IPS DF 4.7 (cell line): Measurements from ENCODE around the gene ROBO1.
"Not testable (repeated sequence)": the region's sequence is repeated elsewhere in the genome, so short reads cannot be mapped to it uniquely, and the experiment has no call there.

Experiments
- DNase-seq: peaks from one replicate; pipeline ENCODE4 v3.0.0-alpha.2; 2013; ENCODE audit warnings: low spot score; ENCODE audit errors: extremely low read depth

ROBO1 gene

DNA sequence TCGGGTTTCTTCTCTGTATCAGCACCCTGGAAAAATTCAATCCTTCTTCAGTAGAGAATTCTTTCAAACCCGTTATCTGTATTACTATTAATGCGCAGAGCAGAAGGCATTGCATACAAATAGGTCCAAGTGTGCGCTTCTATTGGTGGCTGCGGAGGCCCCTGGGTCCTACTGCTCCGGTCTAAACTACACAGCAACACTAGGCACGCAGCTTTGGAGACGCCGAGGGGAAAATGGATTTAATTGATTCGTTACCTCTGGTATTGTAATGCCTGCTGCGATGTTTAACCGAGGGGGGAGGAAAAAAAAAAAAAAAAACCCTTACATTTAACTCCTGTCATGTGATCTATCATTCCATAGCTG lies at the start of gene ROBO1:
Gene ROBO1 (minus strand): TSS at position 94 of the 363 bp plus-strand sequence.
- DNase-seq: no peak

DNA sequence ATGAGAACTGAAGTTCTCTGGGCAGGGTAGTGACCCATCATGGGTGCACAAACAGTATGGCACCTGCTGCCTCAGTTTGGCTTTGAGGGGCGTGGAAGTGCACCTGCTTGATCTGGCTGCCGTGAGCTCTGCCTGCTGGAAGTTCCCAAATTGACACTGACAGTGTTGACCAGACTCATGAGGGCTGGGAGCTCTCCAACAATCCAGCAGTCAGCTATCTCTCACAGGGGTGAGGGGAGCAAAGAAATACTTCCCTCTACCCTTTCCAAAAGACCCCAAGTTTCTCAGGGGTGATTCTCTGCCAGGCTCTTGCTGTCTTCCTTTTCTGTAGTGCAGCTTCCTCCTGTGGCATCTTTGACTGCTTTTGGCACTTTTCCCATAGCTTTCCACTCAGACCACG lies 49.4 kb upstream of the ROBO1 start:
- no peak for DNase-seq

DNA sequence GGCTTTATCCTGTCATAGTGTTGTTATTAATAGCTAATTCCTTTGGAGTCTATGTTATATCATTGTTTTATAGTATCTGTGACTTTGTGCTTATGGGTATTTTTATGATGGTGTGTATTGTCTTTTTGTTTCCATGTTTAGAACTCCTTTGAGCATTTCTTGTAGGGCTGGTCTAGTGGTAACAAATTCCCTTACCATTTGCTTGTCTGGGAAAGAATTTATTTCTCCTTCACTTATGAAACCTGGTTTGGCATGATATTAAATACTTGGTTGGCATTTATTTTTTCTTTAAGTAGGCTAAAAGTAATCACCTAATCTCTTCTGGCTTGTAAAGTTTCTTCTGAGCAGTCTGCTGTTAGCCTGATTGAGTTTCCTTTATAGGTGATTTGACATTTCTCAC lies 47.7 kb upstream of the ROBO1 start:
- no peak for DNase-seq

DNA sequence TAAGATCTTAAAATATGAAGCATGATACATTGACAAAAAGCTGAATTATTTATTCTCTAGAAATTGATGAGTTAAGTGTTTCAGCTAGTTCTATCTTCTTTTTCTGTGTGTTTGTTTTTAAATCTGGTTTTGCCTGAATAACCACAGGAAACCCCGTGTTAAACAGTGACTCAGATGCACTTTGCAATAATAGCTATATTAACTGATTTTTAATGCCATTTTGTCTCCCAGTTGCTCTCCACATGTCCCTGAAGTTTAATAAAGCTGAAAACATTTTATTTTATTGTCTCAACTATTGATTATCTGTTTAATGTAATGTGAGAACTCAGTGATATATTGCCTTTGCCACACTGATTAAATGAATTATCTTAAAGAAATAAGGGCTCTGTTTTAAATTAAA lies 42.8 kb upstream of the ROBO1 start:
- no peak for DNase-seq

DNA sequence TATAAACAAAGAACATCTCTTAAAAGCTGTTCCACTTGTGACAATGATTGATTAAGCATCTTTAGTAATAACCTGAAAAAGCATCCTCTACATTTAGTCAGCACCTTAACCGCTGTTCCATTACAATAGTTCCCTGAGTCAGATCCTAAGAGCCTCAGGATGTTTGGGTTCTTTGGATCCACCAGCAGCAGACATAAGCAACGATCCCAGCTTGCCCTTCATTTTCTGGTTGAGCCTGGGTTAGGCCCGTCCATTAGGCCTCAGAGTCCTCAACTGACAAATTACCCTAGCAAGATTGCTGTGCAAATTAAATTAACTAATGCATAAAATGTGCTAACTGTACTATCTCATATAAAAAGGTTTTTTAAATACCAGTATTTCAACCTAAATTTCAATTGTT lies 42.3 kb upstream of the ROBO1 start:
- DNase-seq: no peak

DNA sequence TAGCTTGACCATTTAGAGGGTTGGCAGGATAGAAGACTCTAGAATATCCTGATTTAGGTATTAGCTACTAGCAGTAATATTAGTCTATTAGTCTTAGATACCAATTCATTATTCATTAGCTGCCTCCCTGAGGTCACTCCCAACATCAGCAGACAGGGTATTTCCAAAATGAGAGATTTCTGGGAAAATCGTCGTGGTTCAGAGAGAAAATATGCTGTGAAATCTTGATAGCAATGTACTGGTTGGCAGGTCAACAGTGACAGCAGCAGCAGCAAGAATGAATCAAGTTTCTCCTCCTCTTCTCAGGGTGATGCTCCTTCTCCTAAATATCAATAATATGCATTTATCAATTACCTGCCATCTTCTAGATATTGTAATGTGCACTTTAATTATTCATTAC lies 41.3 kb upstream of the ROBO1 start:
- DNase-seq: no peak

DNA sequence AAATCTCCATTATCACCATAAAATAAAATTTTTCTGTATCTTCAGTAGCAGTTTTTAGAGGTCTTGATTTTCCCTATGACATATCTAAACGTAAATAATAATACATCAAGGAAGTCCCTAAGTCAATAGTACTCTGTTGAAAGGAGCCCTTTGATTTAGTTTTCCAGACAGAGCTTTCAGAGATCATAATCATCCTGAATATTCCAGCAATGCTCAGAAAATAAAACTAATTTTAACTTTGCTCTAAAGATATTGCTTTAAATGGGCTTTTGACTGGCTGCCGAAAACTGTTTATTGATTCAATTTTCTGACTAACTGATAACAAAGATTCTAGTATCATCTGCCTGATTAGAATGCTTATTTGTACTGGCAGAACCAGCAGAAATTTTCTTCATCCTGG lies 40.7 kb upstream of the ROBO1 start:
- no peak for DNase-seq

DNA sequence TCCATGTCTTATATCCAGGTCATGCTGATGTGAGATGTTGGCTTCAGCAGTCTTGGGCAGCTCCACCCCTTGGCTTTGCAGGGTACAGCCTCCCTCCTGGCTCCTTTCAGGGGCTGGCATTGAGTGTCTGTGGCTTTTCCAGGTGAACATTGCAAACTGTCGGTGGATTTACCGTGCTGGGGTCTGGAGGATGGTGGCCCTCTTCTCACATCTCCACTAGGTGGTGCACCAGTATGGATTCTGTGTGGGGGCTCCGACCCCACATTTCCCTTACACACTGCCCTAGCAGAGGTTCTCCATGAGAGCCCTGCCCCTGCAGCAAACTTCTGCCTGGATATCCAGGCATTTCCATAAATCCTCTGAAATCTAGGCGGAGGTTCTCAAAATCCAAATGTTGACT lies 22.4 kb upstream of the ROBO1 start:
- DNase-seq: not testable (repeated sequence)

DNA sequence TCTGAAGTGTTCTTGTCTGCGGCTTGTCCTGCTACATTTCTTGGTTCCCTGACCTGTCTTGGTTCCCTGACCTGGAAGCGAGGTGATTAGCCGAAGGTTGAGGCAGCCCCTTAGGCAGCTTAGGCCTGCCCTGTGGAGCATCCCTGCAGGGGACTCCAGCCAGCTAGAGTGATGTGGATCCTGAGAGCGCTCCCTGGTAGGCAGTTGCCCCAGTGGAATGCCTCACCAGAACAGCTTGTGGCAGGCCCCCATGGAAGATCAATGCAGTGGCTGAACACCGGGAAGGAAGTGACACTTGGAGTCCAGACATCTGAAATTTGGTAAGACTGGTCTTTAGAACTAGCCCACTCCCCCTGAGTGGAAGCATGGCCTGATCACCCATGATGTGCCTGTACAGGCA lies 5.5 kb upstream of the ROBO1 start:
- no peak for DNase-seq

DNA sequence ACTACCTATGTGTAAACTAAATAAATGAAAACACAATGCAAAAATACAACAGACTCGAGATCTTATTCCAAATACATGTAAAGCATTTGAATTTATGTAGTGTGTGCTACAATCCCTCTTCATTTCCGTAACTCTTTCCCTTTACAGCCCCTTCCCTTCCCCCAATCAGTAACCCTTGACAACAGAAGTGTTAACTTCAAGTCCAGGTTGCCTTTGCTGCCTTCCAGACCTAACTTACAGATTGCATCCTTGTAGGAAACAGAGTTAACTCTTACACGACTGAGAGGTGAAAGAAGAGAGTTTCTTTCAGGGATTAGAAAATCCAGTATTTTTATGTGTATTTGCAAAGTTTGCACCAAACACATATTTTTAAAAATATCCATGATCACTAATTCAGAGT lies 1.4 kb upstream of the ROBO1 start:
- no peak for DNase-seq

DNA sequence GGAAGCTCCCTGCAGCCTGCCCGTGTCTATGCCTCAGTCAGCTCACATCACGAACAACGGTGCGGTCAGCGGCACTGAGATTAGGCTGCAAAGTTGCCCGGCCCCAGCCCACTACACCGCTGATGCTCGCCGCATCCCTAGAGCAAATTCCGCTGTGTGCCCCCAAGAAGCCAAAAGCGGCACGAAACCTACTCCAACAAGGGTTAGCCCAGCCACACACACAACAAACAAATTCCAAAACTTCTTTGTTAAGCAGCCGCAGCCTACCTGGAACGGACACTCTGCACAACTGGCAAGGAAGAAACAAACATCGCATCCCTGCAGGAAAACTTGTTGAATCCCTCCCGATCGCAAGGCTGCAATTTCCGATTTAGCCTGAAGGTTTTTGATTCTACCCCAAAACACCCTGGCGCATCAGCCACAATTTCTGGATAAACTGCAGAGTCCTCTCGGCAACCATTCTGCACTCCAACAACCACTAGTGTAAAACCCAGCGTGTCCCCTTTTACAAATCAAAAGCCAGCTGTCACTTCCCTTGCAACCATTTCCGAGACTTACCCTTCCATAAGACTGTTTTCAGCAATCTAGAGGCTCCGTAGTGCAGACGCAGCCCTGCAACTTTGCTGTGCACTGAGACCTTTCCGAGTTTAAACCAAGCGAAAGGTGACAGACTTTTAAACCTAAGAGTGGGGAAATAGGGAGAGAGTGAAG lies 449 bp downstream of the ROBO1 start:
- no peak for DNase-seq

DNA sequence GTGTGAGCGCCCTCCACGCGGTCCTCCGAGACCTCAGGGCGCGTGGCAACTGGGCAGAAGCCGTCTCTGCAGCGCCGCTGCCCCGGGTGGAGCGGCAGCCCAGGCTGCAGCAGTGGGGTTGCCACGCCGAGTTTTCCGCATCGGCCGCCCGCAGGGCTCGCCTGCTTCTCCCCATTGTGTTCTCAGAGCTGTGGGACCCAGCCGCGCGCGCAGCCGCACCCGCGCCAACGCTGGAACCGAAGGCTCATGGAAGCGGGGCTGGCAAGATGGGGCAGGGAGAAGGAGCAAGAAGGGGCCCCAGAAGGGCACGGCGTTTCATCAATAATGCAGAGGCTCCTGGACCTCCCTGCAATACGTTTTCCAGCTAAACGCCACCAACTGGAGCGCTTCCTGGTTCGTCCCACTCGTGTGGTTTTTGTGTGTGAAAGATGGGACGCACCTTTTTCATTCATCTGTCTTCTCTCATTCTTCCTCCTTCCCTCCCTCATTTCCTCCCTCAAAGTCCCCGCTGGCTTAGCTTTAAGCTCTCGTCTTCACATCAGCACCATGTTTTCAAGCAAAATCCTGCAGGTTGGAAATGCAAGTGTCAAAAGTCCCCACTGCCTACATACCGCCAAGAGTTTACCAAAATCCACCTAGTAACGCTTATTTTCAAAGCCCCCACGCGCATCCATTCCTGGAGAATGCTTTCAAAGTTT lies 1.2 kb downstream of the ROBO1 start:
- DNase-seq: no peak

DNA sequence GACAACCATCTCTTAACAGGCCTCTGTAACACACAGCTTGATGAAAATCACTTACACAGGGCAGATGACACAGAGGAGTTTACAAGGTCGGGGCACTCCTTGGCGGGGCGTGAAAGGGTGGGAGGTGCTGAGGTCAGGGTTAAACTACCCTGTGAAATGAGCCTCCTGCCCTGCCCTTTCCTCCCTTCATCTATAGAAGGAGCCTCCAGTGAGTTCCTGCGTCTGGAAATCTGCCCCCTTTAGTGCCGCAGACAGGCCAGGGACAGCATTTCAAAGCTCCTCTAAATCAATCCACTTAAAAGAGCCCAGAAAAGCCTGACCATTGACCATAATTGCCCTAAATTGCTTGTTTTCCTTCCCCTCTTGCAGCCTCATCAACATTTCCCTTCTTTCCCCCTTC lies 1.9 kb downstream of the ROBO1 start:
- no peak for DNase-seq

DNA sequence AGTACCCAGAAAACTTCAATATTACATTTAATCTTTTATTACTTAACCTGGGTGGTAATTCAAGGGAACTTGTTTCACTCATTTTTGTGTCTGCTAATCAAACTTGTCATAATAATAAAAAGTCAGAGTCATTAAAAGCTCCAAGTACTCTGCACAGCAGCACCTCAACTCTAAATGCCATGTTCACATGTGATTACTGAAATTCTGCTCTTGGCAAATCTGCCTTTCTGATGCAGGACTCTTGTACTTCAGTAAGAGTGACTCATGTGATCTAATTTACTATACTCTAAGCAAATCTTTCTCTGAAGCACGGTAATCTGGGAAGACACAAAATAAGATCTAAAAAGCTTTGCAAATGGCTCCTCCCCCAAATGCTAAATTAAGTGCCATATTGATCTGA lies 6.4 kb downstream of the ROBO1 start:
- no peak for DNase-seq

DNA sequence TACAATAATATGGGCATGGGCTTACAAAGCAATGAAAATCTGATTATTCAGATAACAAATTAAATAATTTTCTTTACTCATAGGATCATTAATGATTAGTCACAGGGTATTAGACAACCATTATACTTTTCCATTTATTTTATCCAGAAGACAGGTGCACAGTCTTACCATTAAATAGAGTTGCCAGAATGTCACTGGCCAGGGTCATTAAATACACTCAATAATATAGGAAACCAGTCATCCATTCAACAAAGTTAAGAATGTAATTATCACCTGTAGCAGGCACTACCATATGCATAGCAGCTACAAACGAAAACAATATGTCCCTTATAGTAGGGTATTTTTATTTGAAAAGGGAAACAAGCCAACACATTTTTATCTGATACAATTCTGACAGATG lies 16.1 kb downstream of the ROBO1 start:
- DNase-seq: no peak

DNA sequence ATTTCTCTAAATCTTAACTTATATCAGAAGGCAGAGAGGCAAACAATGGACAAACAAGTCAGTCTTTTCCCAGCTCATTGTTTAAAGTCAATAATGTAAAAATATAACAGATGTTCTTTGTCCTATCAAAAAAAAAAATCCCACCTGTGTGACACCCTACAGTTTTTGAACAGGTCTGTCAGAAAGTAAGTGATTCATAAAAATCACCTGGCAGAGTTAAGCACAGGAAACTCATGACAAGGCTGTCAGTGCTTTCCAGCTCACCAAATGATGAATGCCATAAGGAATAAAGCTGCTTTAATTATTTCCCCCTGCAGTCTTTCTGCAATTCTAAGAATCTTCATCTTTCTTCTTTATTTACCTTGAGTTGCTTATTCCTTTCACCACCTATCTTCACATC lies 30.3 kb downstream of the ROBO1 start:
- DNase-seq: no peak

DNA sequence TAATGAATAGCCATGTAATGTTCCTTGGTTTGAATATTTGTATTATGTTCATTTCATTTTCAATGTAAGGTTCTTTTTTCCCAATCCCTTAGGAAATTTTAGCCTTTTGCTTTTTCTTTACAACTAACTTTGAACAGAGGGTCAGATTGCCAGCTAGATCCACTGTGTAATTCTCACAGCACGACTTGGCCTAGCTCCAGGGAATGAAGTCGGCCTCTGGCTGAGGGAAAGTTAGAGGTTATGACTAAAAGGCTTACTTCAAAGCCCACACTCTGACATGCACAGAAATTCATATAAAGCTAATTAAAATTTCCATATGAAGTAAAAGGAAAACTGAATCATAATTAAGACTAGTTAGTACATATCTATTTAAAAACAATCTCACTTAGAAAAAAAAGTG lies 38.7 kb downstream of the ROBO1 start:
- no peak for DNase-seq

DNA sequence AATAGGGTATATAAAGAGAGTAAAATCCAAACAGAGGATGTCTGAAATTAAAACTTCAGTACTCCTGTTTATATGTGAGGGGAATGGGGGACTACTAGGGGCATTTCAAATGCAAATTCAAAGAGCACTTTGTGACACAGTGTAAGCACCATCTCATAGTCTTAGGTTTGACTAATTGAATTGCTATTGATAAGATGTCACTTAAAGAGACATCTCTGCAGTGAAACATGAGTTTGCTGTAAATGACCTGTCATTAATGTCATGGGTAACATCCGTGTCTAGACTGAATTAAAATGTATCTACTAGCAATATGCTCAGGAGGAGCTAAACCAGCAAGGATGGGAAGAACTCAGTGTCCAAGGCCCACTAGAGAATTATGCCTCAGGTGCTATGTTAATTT lies 41.0 kb downstream of the ROBO1 start:
- no peak for DNase-seq

DNA sequence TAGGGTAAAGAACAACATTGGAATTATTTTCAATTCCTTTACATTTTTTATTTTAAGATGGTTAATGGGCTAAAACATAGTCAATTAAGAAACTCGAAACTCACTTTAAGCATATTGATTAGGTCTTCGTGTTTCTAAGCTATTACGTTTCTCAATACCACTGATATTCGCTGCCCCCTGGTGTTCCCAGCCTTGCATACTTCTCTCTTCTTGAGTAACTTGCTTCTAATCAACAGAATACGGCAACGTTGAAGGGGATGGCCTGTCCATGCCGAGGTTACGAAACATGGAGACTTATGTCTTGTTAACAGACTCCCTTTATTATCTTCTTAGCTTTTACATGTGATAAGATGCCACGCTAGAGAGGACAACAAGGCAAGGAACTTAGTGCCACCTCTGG lies 43.6 kb downstream of the ROBO1 start:
- DNase-seq: peak; percentile 11

DNA sequence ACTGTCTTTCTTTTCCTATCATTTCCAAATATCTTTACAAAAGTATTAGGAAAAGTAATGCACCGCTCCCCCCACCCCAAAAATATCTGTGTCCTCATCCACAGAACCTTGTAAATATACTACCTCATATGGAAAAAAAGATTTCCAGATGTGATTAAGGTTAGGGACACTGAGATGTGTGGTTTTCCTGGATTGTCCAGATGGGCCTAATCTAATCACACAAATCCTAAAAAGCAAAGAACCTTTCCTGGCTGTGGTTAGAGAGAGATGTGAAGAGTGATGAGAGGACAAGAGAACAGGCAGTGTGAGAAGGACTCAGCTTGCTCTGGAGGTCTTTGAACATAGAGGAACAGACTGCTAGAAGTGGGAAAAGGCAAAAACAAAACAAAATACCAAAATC lies 77.7 kb downstream of the ROBO1 start:
- DNase-seq: no peak

DNA sequence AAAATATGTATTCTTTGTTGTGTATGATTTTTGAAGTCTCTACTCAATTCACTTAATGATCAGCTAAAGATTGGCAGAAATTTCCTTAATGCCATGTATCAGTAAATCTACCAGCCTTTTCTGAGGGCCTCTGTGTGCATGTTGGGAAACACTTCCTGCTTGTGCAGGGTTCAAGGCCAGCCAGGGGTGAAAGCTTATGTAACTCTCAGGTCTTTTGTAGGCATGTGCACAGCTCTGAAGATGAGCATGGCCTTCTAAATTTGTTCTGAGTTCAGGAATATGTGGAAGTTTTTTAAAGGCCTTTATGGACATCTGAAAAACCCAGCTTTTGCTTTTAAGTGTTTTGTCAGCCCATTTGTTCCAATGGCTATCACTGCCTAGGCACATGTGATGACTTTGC lies 82.7 kb downstream of the ROBO1 start:
- no peak for DNase-seq

DNA sequence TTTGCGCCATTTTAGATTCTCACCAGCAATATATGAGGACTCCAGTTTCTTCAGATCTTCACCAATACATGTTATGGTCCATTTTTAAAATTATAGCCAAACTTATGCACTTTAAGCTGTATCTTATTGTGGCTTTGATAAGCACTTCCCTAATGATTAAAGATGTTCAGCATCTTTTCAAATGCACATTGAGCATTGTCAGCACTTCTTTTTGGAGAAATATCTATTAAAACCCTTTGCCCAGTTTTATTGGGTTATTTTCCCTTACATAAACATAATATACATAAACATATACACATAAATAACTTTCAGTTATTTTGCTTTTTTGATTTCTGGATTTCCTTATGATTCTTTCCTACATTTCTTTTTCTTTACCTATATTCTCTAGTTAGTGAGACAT lies 83.8 kb downstream of the ROBO1 start:
- no peak for DNase-seq

DNA sequence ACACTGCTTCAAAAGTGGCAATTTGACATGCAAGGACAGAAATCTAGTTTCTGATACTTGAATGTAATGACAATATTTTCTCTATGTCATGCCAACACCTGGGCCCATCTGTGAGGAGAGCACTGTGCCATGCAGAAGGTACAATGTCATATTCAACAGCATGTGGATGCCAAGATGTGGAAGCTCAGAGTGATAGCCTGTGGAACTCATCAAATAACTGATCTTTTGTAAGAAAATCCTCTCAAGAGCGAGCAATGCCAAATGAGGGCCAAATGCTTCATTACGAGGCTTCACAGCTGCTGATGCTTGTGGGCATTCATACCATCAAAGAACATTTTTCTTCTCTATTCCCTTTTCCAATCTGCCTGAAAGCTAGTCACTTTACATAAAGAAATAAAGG lies 95.1 kb downstream of the ROBO1 start:
- no peak for DNase-seq
